NCI-H748 treated with DMSO at 0.1 percent for 48 hours (cell line): Measurements from ENCODE around the gene TTLL7.

ENCODE experiments used
- DNase-seq: peaks from one replicate; lab custom pipeline; 2025; lab: John Stamatoyannopoulos, UW

TTLL7 gene

DNA sequence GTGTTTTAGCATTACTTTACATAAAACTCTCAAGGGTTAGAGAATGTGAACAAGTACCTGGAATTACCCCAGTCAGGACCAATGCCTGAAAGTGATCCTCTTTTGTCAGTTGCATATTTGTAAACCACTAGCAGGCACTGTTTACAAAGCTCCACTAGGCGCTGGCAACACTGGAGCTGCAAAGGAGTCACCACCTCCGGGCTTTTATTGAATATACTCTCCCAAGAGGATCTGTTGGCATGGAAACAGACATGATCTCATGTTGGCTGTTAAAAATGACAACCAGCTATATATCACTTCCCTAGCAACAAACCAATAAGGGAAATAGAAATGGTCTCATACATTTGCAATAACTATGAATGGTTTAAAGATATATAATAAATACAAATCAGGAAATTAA, 116.0 kb downstream of the TTLL7 start:
- peak; percentile 67 for DNase-seq

GRCh38 chr1:83872515-83872914, 126.4 kb downstream of the TTLL7 start:
- no peak for DNase-seq

- DNase-seq = no peak
Measured at GRCh38 chr1:83864991-83865390, 133.9 kb downstream of the TTLL7 start.

DNA sequence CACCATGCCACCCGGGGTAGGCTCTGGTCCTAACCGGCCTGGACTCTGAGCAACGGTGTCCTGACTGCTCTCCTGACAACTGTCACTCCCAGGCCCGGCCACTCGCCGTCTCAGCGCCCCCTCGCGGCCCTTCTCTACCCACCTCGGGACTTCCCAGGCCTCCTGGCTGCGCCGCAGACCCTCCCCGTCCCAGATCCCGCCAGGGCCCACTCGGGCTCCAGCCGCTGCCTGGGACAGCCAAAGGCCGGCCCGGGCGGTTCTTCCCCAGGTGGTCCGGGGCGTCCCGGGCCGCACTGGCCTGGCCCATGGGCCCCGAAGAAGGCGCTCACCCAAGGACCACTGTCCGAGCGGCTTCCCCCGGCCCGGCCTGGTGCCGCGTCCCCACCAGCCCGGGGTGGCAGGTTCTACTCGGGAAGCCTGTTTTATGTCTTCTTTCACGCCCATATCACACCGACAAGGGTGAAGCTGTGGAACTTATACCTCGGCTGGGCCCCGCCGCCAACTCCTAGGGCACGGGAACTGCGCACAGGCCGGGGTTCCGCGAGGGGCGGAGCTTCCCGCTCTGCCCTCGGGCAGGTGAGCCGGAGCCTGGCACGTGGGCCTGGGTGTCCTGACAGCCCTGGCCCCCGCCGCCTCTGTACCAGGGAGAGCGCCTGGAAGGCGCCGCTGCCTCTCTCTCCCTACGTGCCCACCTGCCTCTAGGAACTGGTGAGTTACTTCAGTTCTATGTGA, 138.3 kb downstream of the TTLL7 start:
- DNase-seq = peak; percentile 60

- DNase-seq = no peak
Measured at GRCh38 chr1:83857716-83858115, 141.2 kb downstream of the TTLL7 start.

DNA sequence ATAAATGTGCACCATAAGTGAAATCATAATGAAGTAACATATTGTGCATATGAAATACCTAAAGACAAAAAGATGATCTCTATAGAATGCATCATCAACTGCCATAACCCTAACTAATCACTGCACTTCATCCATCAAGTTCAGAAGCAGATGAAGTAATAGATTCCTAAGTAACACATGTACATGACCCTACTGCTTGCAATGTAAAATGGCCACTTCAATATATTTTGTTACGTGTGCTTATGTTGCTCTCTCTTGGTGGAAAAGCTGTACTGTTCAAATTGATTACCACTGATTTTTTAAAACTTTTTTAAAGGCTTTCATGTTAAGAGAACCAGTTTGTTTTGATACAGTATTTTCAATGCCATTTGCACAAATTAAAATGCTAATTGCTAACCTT, 141.8 kb downstream of the TTLL7 start:
- peak; percentile 34 for DNase-seq

DNA sequence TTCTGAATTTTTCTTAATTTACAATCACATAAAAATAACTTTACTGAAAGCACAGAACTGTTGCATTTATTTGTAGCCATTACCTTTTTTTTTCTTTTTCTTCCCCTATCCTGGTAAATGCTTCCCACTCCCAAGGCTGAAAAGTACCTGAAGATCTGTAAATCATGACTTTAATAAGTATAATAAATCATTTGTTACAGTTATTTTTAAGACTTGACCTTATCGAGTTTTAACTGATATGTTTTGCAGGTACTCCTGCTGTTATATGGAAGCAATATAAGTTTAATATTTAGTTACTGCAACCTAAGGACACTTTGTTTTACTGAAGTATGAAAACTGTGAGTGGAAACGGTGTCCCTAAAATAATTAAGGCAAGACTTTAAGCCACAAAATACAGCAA, 142.6 kb downstream of the TTLL7 start:
- DNase-seq = no peak

GRCh38 chr1:83854456-83854855, 144.5 kb downstream of the TTLL7 start:
- DNase-seq = no peak

DNA sequence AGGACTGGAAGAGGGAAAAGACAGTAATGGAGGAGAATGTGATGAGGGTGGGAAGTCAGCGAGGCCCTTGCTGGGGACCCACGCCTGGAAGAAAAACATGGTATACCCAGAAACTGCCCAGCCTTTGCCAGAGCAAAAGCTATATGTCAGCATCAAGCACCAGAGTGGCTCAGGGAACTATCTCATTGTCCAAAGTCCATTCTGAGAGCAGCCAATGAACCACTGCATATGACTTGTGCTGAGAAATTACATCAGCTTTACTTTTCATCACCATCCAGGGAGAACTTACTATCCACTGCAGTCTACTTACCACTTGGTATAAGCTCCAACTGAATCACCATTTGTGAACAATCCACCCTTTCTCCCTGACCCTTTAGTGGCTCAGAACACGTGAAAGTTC, 148.1 kb downstream of the TTLL7 start:
- no peak for DNase-seq

- peak; percentile 48 for DNase-seq
Measured at GRCh38 chr1:83849191-83850061, 149.5 kb downstream of the TTLL7 start.

GRCh38 chr1:83846138-83846537, 152.8 kb downstream of the TTLL7 start:
- no peak for DNase-seq

DNA sequence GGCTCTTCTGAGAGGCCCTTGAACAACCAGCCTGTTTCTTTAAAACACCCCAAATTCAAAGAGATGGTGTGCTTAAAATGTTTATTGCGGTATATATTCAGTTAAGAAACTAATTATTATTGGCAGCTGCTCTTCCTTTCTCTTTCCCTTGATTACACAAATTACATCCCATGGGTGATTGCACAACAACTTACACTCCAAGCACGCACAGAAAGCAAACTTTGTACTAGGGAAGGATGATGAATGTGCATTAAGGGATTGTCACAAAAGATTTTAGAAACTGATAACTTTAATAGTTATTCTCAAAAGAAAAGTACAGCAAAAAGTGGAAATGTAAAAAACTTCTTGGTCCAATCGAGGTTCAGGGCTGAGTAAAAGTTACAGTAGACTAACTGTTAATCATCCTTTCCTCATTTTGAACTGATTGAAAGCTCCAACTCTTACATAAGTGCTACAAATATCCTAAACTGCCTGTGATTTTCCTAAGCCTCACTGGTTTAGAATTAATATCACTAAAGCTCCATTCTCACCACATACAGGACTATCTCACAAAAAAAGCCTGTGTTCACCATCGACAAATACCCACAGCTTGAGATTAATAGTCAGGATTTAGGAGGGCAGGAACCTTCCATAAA, 153.4 kb downstream of the TTLL7 start:
- no peak for DNase-seq

- DNase-seq = no peak
Measured at GRCh38 chr1:83844546-83844945, 154.4 kb downstream of the TTLL7 start.

GRCh38 chr1:83839566-83840173, 159.3 kb downstream of the TTLL7 start:
- DNase-seq = no peak

- no peak for DNase-seq
Measured at GRCh38 chr1:83838573-83838972, 160.4 kb downstream of the TTLL7 start.

DNA sequence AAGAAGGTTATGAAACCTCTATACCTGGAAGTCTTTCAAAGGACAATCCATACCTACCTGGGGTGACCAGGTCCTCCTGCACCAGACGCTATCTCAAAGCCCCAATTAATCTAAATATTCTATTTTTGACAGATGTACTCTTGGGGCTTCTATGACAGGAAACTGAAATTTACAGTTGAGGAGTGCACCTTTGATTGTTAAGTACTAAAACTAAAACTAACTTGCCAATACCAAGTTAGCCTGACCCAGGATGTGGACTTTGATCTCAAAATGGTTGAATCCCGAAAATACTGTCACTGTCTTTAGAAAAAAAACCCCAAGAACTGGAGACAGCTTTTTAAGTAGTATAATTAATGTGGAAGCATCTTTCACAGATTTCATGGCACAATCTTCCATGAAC, 162.4 kb downstream of the TTLL7 start:
- no peak for DNase-seq

- DNase-seq = no peak
Measured at GRCh38 chr1:83834621-83835264, 164.2 kb downstream of the TTLL7 start.

- no peak for DNase-seq
Measured at GRCh38 chr1:83832194-83832593, 166.7 kb downstream of the TTLL7 start.

DNA sequence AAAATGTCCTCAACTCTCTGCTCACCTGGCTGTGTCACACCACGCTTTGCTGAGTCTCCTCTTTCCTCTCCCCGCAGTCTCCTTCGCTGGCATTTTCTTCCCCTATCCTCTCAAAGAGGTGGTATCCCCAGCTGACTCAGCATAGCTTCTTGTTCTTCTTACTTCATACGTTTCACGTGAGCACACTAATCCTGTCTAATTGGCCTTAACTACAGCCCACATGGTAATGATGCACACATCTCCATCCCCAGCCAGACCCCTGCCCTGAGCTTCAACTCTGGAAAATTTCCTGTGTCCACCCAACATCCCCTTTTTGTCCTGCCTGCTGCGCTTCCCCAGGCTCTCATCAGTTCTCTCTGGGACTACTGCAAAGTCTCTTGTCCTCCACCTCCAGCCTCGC, 169.8 kb downstream of the TTLL7 start:
- no peak for DNase-seq

- no peak for DNase-seq
Measured at GRCh38 chr1:83828456-83828855, 170.5 kb downstream of the TTLL7 start.

DNA sequence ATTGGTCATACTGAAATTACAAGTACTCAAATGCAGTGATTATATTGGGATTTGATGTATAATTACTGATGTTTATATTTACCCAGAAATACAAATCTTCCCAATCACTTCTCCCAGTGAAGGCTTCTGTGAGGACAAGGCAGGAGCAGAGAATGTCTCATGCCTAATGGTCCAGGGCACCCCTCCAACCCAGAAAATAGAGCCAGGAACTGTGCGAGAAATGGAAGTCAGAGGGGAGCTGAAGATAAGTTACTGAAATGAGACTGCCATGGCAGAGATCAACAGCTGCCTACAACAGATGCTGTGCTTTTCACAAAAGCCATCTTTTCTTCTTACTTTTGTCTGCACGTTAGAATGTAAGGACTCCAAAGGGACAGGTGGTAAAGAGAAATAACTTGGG, 171.2 kb downstream of the TTLL7 start:
- DNase-seq = no peak

- no peak for DNase-seq
Measured at GRCh38 chr1:83822208-83822607, 176.7 kb downstream of the TTLL7 start.
